ENCODE data around the gene AEN. TPM values are rescaled to one million over a fixed set of nuclear protein-coding genes. Genes with fewer than 3 reads are reported as not detected.
A peak's percentile ranks its signal among the peaks of the same experiment; 100 is the strongest.

The AEN gene, protein sequence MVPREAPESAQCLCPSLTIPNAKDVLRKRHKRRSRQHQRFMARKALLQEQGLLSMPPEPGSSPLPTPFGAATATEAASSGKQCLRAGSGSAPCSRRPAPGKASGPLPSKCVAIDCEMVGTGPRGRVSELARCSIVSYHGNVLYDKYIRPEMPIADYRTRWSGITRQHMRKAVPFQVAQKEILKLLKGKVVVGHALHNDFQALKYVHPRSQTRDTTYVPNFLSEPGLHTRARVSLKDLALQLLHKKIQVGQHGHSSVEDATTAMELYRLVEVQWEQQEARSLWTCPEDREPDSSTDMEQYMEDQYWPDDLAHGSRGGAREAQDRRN
- 10 to 100 TPM; 31.0 to 32.9 TPM for total RNA-seq
- 22.5 TPM for polyA plus RNA-seq (ENCODE audit: insufficient read depth, low read depth, low replicate concordance)
- long read RNA-seq, donor 1, transcript AEN-201 (4 exons, 3,117 nt), result major isoform, 7 of 10 reads
- long read RNA-seq, donor 1, partial matches to known transcripts, result 0 of 10 reads
- long read RNA-seq, donor 1, other reads (novel, unspliced or antisense), result 0 of 10 reads
- long read RNA-seq, donor 2, partial matches to known transcripts, result 0 of 5 reads
- long read RNA-seq, donor 2, other reads (novel, unspliced or antisense), result 0 of 5 reads

- Histone ChIP-seq H3K4me1 (peaks cover 28% of the 10 kb centered on the region), H3K27ac (peak within 1 kb of the TSS; percentile 59 to 81), H3K27me3 (no peaks in the 10 kb centered on the region), H3K9me3 (no peaks in the 10 kb centered on the region), H3K36me3 (ENCODE audit: low read depth, missing control alignments) (no peaks in the 10 kb centered on the region), H3K4me3 (peak within 1 kb of the TSS; percentile 82 to 88)
- 0 to 2% methylated on average over 8 to 60 of the region's 71 CpGs for WGBS, 2 donors
- no peak for TF ChIP-seq POLR2A (IDR thresholded peaks at IDR 0.05)
- peak in 2 of 3 experiments; percentile 4 to 18 for TF ChIP-seq CTCF (IDR thresholded peaks at IDR 0.05)
- intact Hi-C loops (cut with DNase I; ENCODE audit: low total_unique reads), result no loop called here
- peak; percentile 98 for DNase-seq
Observed at GRCh38 chr15:88620995-88621772, at the start of gene AEN. Gene AEN (plus strand): TSS chr15:88621340. CDS start chr15:88626210, 4,870 bp downstream.

- Histone ChIP-seq H3K4me3 (no peak overlapping the region), H3K36me3 (ENCODE audit: low read depth, missing control alignments) (no peaks in the 10 kb centered on the region), H3K27me3 (no peaks in the 10 kb centered on the region), H3K27ac (no peak overlapping the region), H3K9me3 (no peaks in the 10 kb centered on the region), H3K4me1 (no peaks in the 10 kb centered on the region)
- intact Hi-C loops (cut with DNase I; ENCODE audit: low total_unique reads), result no loop called here
- no peak for TF ChIP-seq POLR2A (IDR thresholded peaks at IDR 0.05)
- no peak for TF ChIP-seq CTCF (IDR thresholded peaks at IDR 0.05)
- 57 to 59% methylated on average over 5 of the region's 5 CpGs for WGBS, 2 donors
- no peak for DNase-seq
Observed at GRCh38 chr15:88571852-88572259, 49.3 kb upstream of the AEN start.

DNA sequence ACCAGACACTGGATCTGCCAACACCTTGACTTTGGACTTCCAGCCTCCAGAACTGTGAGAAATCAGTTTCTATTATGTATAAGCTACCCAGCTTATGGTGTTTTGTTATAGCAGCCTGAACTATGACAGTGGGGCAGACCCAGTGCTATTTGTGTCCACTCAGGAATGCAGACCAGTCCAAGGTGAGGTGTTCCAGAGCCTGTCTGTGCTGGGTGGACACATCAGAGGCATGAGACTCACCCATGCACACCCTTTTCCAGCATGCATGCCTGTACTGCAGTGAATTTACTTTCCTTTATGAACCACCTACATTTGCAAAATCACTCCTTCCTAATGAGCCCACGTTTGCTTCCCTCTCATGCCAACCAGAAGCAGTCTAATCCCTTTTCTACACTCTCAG, 47.1 kb upstream of the AEN start:
- H3K36me3 ChIP-seq (ENCODE audit: low read depth, missing control alignments), result no peaks in the 10 kb centered on the region
- no peaks in the 10 kb centered on the region for H3K4me1 ChIP-seq
- TF ChIP-seq POLR2A (IDR thresholded peaks at IDR 0.05) (no peak), CTCF (IDR thresholded peaks at IDR 0.05) (no peak)
- no peaks in the 10 kb centered on the region for H3K9me3 ChIP-seq
- H3K27ac ChIP-seq, result no peak overlapping the region
- H3K4me3 ChIP-seq, result no peak overlapping the region
- no peaks in the 10 kb centered on the region for H3K27me3 ChIP-seq
- intact Hi-C loops (cut with DNase I; ENCODE audit: low total_unique reads), result no loop called here
- 65 to 68% methylated on average over 1 of the region's 1 CpG for WGBS, 2 donors
- DNase-seq, result no peak

DNA sequence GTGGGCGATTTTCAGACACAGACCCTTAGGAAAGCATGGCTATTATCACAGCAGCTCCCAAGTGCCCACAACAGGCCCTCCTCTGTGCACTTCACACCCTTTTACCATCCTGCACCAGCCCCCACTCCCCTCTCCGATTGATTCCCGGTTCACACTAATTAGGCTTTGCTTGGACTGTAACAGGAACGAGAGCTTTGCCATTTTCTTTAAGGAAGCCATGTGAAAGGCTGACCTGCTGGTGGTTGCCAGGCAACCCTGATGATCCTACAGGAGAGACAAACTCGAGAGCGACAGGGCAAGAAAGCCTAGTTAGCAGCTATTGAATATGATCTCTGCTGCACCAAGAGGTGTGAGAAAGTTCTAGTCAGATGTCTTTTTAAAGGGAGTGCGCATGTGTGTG, 46.5 kb upstream of the AEN start:
- no peaks in the 10 kb centered on the region for H3K27me3 ChIP-seq
- TF ChIP-seq CTCF (IDR thresholded peaks at IDR 0.05) (no peak), POLR2A (IDR thresholded peaks at IDR 0.05) (no peak)
- intact Hi-C loops (cut with DNase I; ENCODE audit: low total_unique reads), result no loop called here
- 46 to 55% methylated on average over 7 of the region's 7 CpGs for whole genome bisulfite sequencing, 2 donors
- no peaks in the 10 kb centered on the region for H3K36me3 ChIP-seq (ENCODE audit: low read depth, missing control alignments)
- no peak overlapping the region for H3K4me3 ChIP-seq
- no peaks in the 10 kb centered on the region for H3K4me1 ChIP-seq
- H3K27ac ChIP-seq, result no peak overlapping the region
- H3K9me3 ChIP-seq, result no peaks in the 10 kb centered on the region
- no peak for DNase-seq

Data from testis (tissue), 5 donors.